HepG2 (cell line): ENCODE data around the gene SCGB1C1. TPM values are rescaled to one million over a fixed set of nuclear protein-coding genes. Genes with fewer than 3 reads are reported as not detected.

Source experiments
- ATAC-seq: fragments of 200-7000 bp; cut with Tn5 transposase; 3 replicates; pipeline ENCODE4 v1.9.1; 2020; ENCODE audit warnings: mild to moderate bottlenecking, moderate library complexity
- BruUV-seq: library from RNA; stranded (reverse); fragments of 400-500 nt; replicated peaks from 2 replicates; lab custom pipeline; 2021; lab: Mats Ljungman, UMichigan
- CTCF ChIA-PET: fragments of 300-600 bp; formaldehyde crosslinking; extraction: SDS; loops from one replicate; lab custom pipeline; 2021; ENCODE audit warnings: low total read pairs, inconsistent platforms, low intra/inter-chr PET ratio; lab: Yijun Ruan, JAX
- POLR2A ChIA-PET: fragments of 350-600 bp; sonication (Branson Sonifier 250); formaldehyde crosslinking; loops from one replicate; lab custom pipeline; 2020; ENCODE audit warnings: antibody characterized with exemption, inconsistent platforms; lab: Yijun Ruan, JAX
- DNase-seq: peaks from one replicate; pipeline ENCODE4 v3.0.0-alpha.2; 2015; ENCODE audit warnings: low spot score
- FAIRE-seq: peaks from 3 replicates; lab custom pipeline; 2011; peaks lifted over from hg19 to GRCh38; lab: Jason Lieb, UNC
- H2AFZ ChIP-seq: one replicate; pipeline ENCODE4 v1.6.1; 2011; ENCODE audit warnings: low read length, inconsistent platforms
- H3K27ac ChIP-seq: fragments of 300-600 bp; 3 replicates; pipeline ENCODE4 v1.8.0; 2011; ENCODE audit warnings: mixed run types, mild to moderate bottlenecking, mixed read lengths, low read length, inconsistent platforms; ENCODE audit not compliant: insufficient read depth; ENCODE audit errors: extremely low read length
- H3K27me3 ChIP-seq, 2 experiments: fragments of 200-600 bp in 1 of 2; 2 replicates in 1 of 2; 3 replicates in 1 of 2; pipeline versions ENCODE4 v1.6.0 to v1.8.0; 2011; ENCODE audit warnings: low read length in 2 of 2, mild to moderate bottlenecking in 2 of 2, moderate library complexity in 2 of 2, inconsistent platforms in 1 of 2; ENCODE audit not compliant: insufficient read depth in 2 of 2, control insufficient read depth in 1 of 2
- H3K36me3 ChIP-seq, 2 experiments: fragments of 200-600 bp in 1 of 2; replicated peaks in 1 of 2; 2 replicates in 1 of 2; 3 replicates in 1 of 2; pipeline versions ENCODE4 v1.5.1 to v1.8.0; 2011; ENCODE audit warnings: low read length in 2 of 2, inconsistent platforms in 1 of 2; ENCODE audit not compliant: insufficient read depth in 2 of 2, control insufficient read depth in 1 of 2
- H3K4me1 ChIP-seq: 2 replicates; pipeline ENCODE4 v1.5.1; 2012; ENCODE audit warnings: low read length, inconsistent platforms; ENCODE audit not compliant: insufficient read depth
- H3K4me2 ChIP-seq: 2 replicates; pipeline ENCODE4 v1.6.0; 2011; ENCODE audit warnings: low read depth, low read length, inconsistent platforms
- H3K4me3 ChIP-seq, 3 experiments: fragments of 200-600 bp in 1 of 3; sonication (generic), shearing (Covaris generic) in 1 of 3; replicated peaks in 1 of 3; 2 replicates each; pipeline ENCODE4 v1.5.1; 2011 to 2016; ENCODE audit warnings: low read length in 3 of 3, inconsistent platforms in 2 of 3, low read depth in 2 of 3, mild to moderate bottlenecking in 2 of 3, control low read depth in 1 of 3, mixed read lengths in 1 of 3; ENCODE audit not compliant: insufficient read depth in 1 of 3
- H3K79me2 ChIP-seq: one replicate; pipeline ENCODE4 v1.6.1; 2011; ENCODE audit warnings: low read length, inconsistent platforms; ENCODE audit not compliant: insufficient read depth
- H3K9ac ChIP-seq: 2 replicates; pipeline ENCODE4 v1.6.0; 2011; ENCODE audit warnings: mild to moderate bottlenecking, low read depth, low read length, inconsistent platforms; ENCODE audit not compliant: insufficient read depth
- H3K9me3 ChIP-seq: 2 replicates; pipeline ENCODE4 v1.5.1; 2012; ENCODE audit warnings: mild to moderate bottlenecking, low read length
- H4K20me1 ChIP-seq: 2 replicates; pipeline ENCODE4 v1.6.0; 2011; ENCODE audit warnings: inconsistent platforms, mild to moderate bottlenecking, low read length, moderate library complexity; ENCODE audit not compliant: insufficient read depth
- AGO2 ChIP-seq: fragments of 200-400 bp; formaldehyde crosslinking; optimal IDR thresholded peaks from 2 replicates; pipeline ENCODE3; 2017; ENCODE audit warnings: mild to moderate bottlenecking, low read depth, low read length, moderate library complexity
- ASH2L ChIP-seq: fragments of 300-600, 200-600 bp; sonication (generic); IDR thresholded peaks from 2 replicates; pipeline ENCODE4 v1.7.0; 2017; ENCODE audit warnings: low read depth, mild to moderate bottlenecking, moderate library complexity, mixed read lengths, low read length; ENCODE audit not compliant: insufficient read length
- IKZF5 ChIP-seq: IDR thresholded peaks from 2 replicates; pipeline ENCODE4 v1.6.1; 2018; ENCODE audit warnings: missing genetic modification reagents, mild to moderate bottlenecking, missing compliant biosample characterization
- KDM2A ChIP-seq: sonication (generic); formaldehyde crosslinking; IDR thresholded peaks from 2 replicates; pipeline ENCODE4 v1.4.0; 2020; ENCODE audit warnings: low read depth, missing genetic modification reagents, borderline replicate concordance
- NFYC ChIP-seq: IDR thresholded peaks from 2 replicates; pipeline ENCODE4 v1.6.1; 2016; ENCODE audit warnings: missing genetic modification reagents, missing compliant biosample characterization
- RFXAP ChIP-seq: sonication (generic); formaldehyde crosslinking; IDR thresholded peaks from 2 replicates; pipeline ENCODE4 v1.4.0; 2020; ENCODE audit warnings: missing genetic modification reagents, borderline replicate concordance
- SAP130 ChIP-seq: IDR thresholded peaks from 2 replicates; pipeline ENCODE4 v1.6.1; 2016; ENCODE audit warnings: low read depth
- SKI ChIP-seq: fragments of 450-650 bp; IDR thresholded peaks from one replicate; pipeline ENCODE4 v1.6.1; 2018; ENCODE audit warnings: mild to moderate bottlenecking; ENCODE audit not compliant: partially characterized antibody
- SOX5 ChIP-seq: IDR thresholded peaks from 2 replicates; pipeline ENCODE4 v1.6.1; 2016; ENCODE audit warnings: borderline replicate concordance
- TRIM22 ChIP-seq: fragments of 450-650 bp; IDR thresholded peaks from 2 replicates; pipeline ENCODE4 v1.6.1; 2017
- WIZ ChIP-seq: sonication (generic); formaldehyde crosslinking; IDR thresholded peaks from 2 replicates; pipeline ENCODE4 v1.5.1; 2020; ENCODE audit warnings: mild to moderate bottlenecking, missing genetic modification reagents
- ZFP37 ChIP-seq: sonication (generic); formaldehyde crosslinking; IDR thresholded peaks from 2 replicates; pipeline ENCODE4 v1.4.0; 2020; ENCODE audit warnings: missing genetic modification reagents, borderline replicate concordance
- ZNF644 ChIP-seq: IDR thresholded peaks from 2 replicates; pipeline ENCODE4 v1.6.1; 2016; ENCODE audit warnings: low read depth
- WGBS: methylation state at CpG from one replicate; pipeline ENCODE4 v1.1.6; 2017; ENCODE audit warnings: low lambda C conversion rate; 5-methylcytosine and 5-hydroxymethylcytosine counted together
- in situ Hi-C: cut with HindIII; loops from 2 replicates; pipeline ENCODE4 v1.10.0; 2017; ENCODE audit warnings: low pct_unique_long_range_greater_than_20kb; ENCODE audit not compliant: extremely low pct_ligation_motif_present
- intact Hi-C: fragments of 100-400 bp; cut with micrococcal nuclease; formaldehyde crosslinking; loops from one replicate; pipeline ENCODE4 v1.10.0; 2022; ENCODE audit not compliant: unreplicated experiment
- polyA plus RNA-seq, 8 experiments: library from polyadenylated mRNA; depleted of rRNA in 3 of 8; stranded (reverse) in 7 of 8; unstranded in 1 of 8; fragments of >200 nt; fragmentation: Illumina TruSeq in 4 of 8; extraction: Trizol in 4 of 8; gene quantifications; 2 replicates each; pipeline versions ENCODE4 v1.2.1 to v1.2.3, GENCODE V29; 2011 to 2016; ENCODE audit warnings: low read depth in 4 of 8, missing spikeins in 1 of 8, mixed read lengths in 1 of 8; ENCODE audit not compliant: insufficient read depth in 1 of 8
- total RNA-seq, 5 experiments: library from RNA; depleted of rRNA; stranded (reverse); fragments of >200 nt; fragmentation: Illumina TruSeq; extraction: Trizol; gene quantifications; 2 replicates each; pipeline ENCODE4 v1.2.3, GENCODE V29; 2016; ENCODE audit warnings: low read depth in 1 of 5
- TF ChIP-seq, protein P1 (sequence below): sonication (generic); formaldehyde crosslinking; IDR thresholded peaks from 2 replicates; pipeline ENCODE4 v1.4.0; 2020; ENCODE audit warnings: mild to moderate bottlenecking, missing genetic modification reagents
- TF ChIP-seq, protein P2 (sequence below): sonication (generic); formaldehyde crosslinking; IDR thresholded peaks from 2 replicates; pipeline ENCODE4 v1.8.0; 2022; ENCODE audit warnings: mild to moderate bottlenecking, missing genetic modification reagents, borderline replicate concordance
- TF ChIP-seq, protein P3 (sequence below): sonication (generic); formaldehyde crosslinking; IDR thresholded peaks from 2 replicates; pipeline ENCODE4 v1.9.0; 2022; ENCODE audit warnings: low read depth, missing genetic modification reagents

The SCGB1C1 gene
- total and polyA plus RNA-seq, 2 of the 13 experiments (the other 11 are each of a cell fraction or from before 2014, with no cell fraction given) = not detected

- ChIA-PET CTCF (no interaction called here), POLR2A (interaction anchor here (0.6 to 3.0 kb wide), 4 partner anchors 10 to 19 kb away, joined by 3 to 41 read pairs (median 8); partner anchors contain the start of genes BET1L, RIC8A and SIRT3)
- ATAC-seq = peak; percentile 82
- TF ChIP-seq AGO2 (peak; percentile 14), RFXAP (no peak), SAP130 (CRISPR knock-in tag) (peak; percentile 40; the same call in 1 of the 2 replicates), KDM2A (CRISPR knock-in tag) (peak; percentile 11; the same call in 1 of the 2 replicates), ASH2L (no peak), IKZF5 (CRISPR knock-in tag) (no peak), SOX5 (CRISPR knock-in tag) (0 out of 2 replicates have a peak, but pooled peaks have one; percentile 13), ZFP37 (CRISPR knock-in tag) (no peak), ZNF644 (no peak), NFYC (CRISPR knock-in tag) (no peak), SKI (peak; percentile 27), TRIM22 (no peak), WIZ (CRISPR knock-in tag) (no peak)
- TF ChIP-seq, protein P1, sequence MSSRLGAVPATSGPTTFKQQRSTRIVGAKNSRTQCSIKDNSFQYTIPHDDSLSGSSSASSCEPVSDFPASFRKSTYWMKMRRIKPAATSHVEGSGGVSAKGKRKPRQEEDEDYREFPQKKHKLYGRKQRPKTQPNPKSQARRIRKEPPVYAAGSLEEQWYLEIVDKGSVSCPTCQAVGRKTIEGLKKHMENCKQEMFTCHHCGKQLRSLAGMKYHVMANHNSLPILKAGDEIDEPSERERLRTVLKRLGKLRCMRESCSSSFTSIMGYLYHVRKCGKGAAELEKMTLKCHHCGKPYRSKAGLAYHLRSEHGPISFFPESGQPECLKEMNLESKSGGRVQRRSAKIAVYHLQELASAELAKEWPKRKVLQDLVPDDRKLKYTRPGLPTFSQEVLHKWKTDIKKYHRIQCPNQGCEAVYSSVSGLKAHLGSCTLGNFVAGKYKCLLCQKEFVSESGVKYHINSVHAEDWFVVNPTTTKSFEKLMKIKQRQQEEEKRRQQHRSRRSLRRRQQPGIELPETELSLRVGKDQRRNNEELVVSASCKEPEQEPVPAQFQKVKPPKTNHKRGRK = no peak
- TF ChIP-seq, protein P2, sequence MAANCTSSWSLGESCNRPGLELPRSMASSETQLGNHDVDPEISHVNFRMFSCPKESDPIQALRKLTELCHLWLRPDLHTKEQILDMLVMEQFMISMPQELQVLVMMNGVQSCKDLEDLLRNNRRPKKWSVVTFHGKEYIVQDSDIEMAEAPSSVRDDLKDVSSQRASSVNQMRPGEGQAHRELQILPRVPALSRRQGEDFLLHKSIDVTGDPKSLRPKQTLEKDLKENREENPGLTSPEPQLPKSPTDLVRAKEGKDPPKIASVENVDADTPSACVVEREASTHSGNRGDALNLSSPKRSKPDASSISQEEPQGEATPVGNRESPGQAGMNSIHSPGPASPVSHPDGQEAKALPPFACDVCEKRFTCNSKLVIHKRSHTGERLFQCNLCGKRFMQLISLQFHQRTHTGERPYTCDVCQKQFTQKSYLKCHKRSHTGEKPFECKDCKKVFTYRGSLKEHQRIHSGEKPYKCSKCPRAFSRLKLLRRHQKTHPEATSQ (CRISPR knock-in tag) = no peak
- TF ChIP-seq, protein P3, sequence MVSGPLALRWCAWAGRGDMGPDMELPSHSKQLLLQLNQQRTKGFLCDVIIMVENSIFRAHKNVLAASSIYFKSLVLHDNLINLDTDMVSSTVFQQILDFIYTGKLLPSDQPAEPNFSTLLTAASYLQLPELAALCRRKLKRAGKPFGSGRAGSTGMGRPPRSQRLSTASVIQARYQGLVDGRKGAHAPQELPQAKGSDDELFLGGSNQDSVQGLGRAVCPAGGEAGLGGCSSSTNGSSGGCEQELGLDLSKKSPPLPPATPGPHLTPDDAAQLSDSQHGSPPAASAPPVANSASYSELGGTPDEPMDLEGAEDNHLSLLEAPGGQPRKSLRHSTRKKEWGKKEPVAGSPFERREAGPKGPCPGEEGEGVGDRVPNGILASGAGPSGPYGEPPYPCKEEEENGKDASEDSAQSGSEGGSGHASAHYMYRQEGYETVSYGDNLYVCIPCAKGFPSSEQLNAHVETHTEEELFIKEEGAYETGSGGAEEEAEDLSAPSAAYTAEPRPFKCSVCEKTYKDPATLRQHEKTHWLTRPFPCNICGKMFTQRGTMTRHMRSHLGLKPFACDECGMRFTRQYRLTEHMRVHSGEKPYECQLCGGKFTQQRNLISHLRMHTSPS (CRISPR knock-in tag) = no peak
Observed at GRCh38 chr11:216081-216974, 23.4 kb downstream of the SCGB1C1 start.

More at GRCh38 chr11:216081-216974, 23.4 kb downstream of the SCGB1C1 start:
- intact Hi-C loops = no loop called here
- H4K20me1 ChIP-seq = no peaks in the 10 kb centered on the region
- DNase-seq (peak; percentile 64), FAIRE-seq (peak; percentile 50)
- H3K4me3 ChIP-seq = no peak overlapping the region
- H3K4me2 ChIP-seq = no peak overlapping the region
- H3K79me2 ChIP-seq = no peaks in the 10 kb centered on the region
- H3K27ac ChIP-seq = peak overlapping the region; percentile 10
- peaks cover 24 to 45% of the 10 kb centered on the region in 2 experiments for H3K36me3 ChIP-seq
- H2AFZ ChIP-seq = no peak overlapping the region
- H3K9ac ChIP-seq = no peak overlapping the region
- peaks cover 24% of the 10 kb centered on the region for H3K4me1 ChIP-seq
- no peaks in the 10 kb centered on the region for H3K27me3 ChIP-seq
- in situ Hi-C loops = no loop called here
- no TSS peak for BruUV-seq
- 87% methylated on average over 11 of the region's 11 CpGs for WGBS
- no peaks in the 10 kb centered on the region for H3K9me3 ChIP-seq
